Peyer's patch (tissue), 4 donors: ENCODE data around the gene MISP. TPM values are rescaled to one million over a fixed set of nuclear protein-coding genes. Genes with fewer than 3 reads are reported as not detected.

ENCODE experiments used
- DNase-seq, 3 donors: peaks; one replicate each; pipeline ENCODE4 v3.0.0-alpha.2; 2017 to 2019
- H3K27ac ChIP-seq, 4 donors: fragments of 200-600 bp; sonication (generic); one replicate each; pipeline ENCODE4 v1.5.1; 2016 to 2019
- H3K27me3 ChIP-seq, 2 donors: fragments of 200-600 bp; sonication (generic); one replicate each; pipeline ENCODE4 v1.5.1; 2019
- H3K36me3 ChIP-seq, 3 donors: fragments of 200-600 bp; sonication (generic); one replicate each; pipeline ENCODE4 v1.5.1; 2016 to 2019
- H3K4me1 ChIP-seq, 4 donors: fragments of 200-600 bp; sonication (generic); one replicate each; pipeline ENCODE4 v1.5.1; 2016 to 2019
- H3K4me3 ChIP-seq, 4 donors: fragments of 200-600 bp; sonication (generic); 1 replicate in 3 of 4; 2 replicates in 1 of 4; pipeline ENCODE4 v1.5.1; 2016 to 2019; ENCODE audit warnings: mild to moderate bottlenecking in 1 of 4
- H3K9me3 ChIP-seq, 4 donors: fragments of 200-600 bp; sonication (generic); one replicate each; pipeline ENCODE4 v1.5.1; 2016 to 2019; ENCODE audit warnings: mild to moderate bottlenecking in 1 of 4
- CTCF ChIP-seq, 6 experiments: fragments of 450-650 bp in 4 of 6; fragments of 200-600 bp in 2 of 6; sonication (generic) in 1 of 6; IDR thresholded peaks; one replicate each; pipeline ENCODE4 v1.5.1; 2017 to 2019; ENCODE audit warnings: antibody characterized with exemption in 6 of 6, mild to moderate bottlenecking in 3 of 6, moderate library complexity in 1 of 6
- POLR2A ChIP-seq, 2 donors: fragments of 450-650 bp; IDR thresholded peaks; one replicate each; pipeline ENCODE4 v1.5.1; 2017; ENCODE audit warnings: antibody characterized with exemption in 2 of 2, mild to moderate bottlenecking in 2 of 2, moderate library complexity in 2 of 2
- small RNA-seq, 2 donors: library from RNA; depleted of rRNA; stranded (forward); fragments of <200 nt; gene quantifications; one replicate each; pipeline ENCODE3, GENCODE V24; 2016
- total RNA-seq, 4 donors: library from RNA; depleted of rRNA; stranded (reverse); fragments of >200 nt; gene quantifications; one replicate each; pipeline ENCODE4 v1.1.0, GENCODE V29; 2016

The MISP gene
- total RNA-seq, 4 donors from 2014 or later: 116 to 828 (median 637) TPM

DNA sequence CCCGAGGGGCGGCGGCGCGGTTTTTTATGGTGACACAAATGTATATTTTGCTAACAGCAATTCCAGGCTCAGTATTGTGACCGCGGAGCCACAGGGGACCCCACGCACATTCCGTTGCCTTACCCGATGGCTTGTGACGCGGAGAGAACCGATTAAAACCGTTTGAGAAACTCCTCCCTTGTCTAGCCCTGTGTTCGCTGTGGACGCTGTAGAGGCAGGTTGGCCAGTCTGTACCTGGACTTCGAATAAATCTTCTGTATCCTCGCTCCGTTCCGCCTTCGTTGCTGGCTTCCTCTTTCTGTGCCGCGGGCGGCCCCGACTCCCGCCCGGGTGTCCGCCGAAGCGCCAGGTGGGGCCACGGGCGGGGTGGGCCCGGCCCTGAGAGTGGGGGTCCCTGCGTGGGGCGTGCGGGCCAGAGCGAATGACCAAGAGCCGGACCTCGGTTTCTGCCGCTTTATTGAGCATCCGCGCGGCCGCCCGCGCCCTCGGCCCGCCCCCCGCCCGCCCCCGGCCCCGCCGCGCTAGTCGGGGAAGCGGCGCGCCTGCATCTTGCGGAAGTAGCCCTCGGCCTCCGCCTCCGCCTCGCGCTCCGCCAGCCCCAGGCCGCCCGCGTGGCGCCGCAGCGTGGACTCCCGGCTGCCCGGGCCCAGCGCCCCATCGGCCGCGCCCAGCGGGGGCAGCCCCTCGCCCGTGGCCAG, 61.3 kb downstream of the MISP start:
- Histone ChIP-seq H3K4me1 (no peaks in the 10 kb centered on the region), H3K27ac (no peak overlapping the region), H3K27me3 (no peaks in the 10 kb centered on the region), H3K4me3 (no peak overlapping the region), H3K9me3 (no peaks in the 10 kb centered on the region), H3K36me3 (peaks cover 0 to 63% (median 0%) of the 10 kb centered on the region in 3 donors)
- TF ChIP-seq POLR2A (IDR thresholded peaks at IDR 0.05) (no peak), CTCF (IDR thresholded peaks at IDR 0.05) (no peak)
- no peak for DNase-seq

DNA sequence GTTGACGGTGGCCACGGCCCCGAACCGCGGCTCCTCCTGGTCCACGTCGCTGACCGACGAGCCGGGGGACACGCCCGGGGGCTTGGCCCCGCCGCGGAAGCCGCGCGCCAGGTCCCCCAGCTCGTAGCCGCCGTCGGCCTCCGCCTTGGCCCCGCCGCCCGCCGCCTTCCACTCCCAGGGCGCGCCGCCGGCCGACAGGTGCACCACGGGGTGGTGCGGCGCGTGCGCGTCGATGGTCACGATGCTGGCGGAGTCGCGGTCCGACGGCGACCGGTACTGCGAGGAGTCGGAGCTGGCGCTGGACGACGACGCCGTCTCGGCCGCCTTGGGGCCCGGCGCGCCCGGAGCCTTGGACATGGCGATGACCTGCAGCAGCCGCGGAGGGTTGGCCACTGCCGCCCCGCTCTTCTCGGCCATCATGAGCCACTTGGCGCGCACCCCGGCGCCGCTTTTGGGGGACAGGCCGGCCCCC, 61.9 kb downstream of the MISP start:
- no peaks in the 10 kb centered on the region for H3K27me3 ChIP-seq
- H3K36me3 ChIP-seq: peaks cover 0 to 57% (median 0%) of the 10 kb centered on the region in 3 donors
- H3K4me1 ChIP-seq: no peaks in the 10 kb centered on the region
- TF ChIP-seq POLR2A (IDR thresholded peaks at IDR 0.05) (no peak), CTCF (IDR thresholded peaks at IDR 0.05) (no peak)
- no peaks in the 10 kb centered on the region for H3K9me3 ChIP-seq
- no peak overlapping the region for H3K27ac ChIP-seq
- DNase-seq: no peak
- H3K4me3 ChIP-seq: no peak overlapping the region

DNA sequence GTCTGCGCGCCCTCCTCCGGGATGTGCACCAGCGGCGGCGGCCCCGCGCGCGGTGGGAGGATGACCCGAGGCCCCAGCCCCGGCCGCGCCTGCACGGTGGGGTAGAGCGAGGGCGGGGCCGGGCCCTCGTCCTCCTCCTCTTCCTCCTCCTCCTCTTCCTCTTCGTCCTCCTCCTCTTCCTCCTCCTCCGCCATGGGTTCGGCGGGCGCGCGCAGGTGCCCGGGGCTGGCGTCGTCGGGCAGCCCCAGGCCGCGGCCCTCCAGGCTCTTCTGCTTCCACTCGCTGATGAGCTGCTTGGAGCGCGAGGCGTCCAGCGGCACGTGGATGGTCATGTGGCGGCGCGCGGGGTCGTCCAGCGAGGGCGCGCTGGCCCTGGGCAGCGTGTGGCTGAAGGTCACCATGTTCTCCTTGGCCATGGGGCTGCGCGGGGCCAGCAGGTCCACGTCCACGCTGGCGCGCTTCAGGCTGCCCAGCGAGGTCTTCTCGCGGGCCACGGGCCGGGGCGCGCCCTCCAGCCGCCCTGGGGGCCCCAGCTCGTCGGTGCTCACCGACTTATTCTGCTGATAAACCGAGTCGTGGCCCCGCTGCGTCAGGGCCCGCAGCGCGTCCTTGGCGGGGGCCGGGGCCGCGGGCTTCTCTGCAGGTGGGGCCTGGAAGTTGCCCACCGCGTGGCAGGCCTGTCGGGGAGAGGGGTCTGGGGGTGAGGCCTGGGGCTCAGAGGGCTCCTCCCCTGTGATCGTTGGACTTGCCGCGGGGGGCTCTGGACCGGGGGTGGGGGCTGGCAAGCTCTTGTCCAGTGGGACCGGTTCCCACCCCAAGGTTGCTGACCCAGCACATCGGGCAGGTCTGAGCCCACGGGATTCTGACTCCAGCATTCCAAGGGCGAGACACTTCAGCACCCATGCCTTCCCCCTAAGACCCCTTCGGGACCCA, 62.6 kb downstream of the MISP start:
- TF ChIP-seq POLR2A (IDR thresholded peaks at IDR 0.05) (no peak), CTCF (IDR thresholded peaks at IDR 0.05) (no peak)
- H3K27me3 ChIP-seq: no peaks in the 10 kb centered on the region
- peak in 1 of 3 donors; percentile 44 for DNase-seq
- H3K9me3 ChIP-seq: no peaks in the 10 kb centered on the region
- H3K36me3 ChIP-seq: peaks cover 0 to 50% (median 0%) of the 10 kb centered on the region in 3 donors
- no peak overlapping the region for H3K4me3 ChIP-seq
- H3K27ac ChIP-seq: no peak overlapping the region
- no peaks in the 10 kb centered on the region for H3K4me1 ChIP-seq

Small RNA genes lying within 50 kb of the gene (small RNA-seq; reads per million reads assigned to genes)
- 0 reads per million in 2 donors for gene MIR3187

Other genes starting within 250 kb of the MISP start
- 10 to 100 TPM; 11.6 to 35.7 (median 24.2) TPM for gene TPGS1, start 243.6 kb upstream of the MISP start, total RNA-seq
- gene CDC34, start 219.4 kb upstream of the MISP start, total RNA-seq: 10 to 100 TPM; 65.6 to 91.1 (median 75.2) TPM
- gene GZMM, start 207.1 kb upstream of the MISP start, total RNA-seq: 1 to 10 TPM in 2 of 4 donors, not detected in 2; 2.8 to 4.0 TPM
- 100 to 1,000 TPM; 149 to 501 (median 469) TPM for gene BSG, start 178.5 kb upstream of the MISP start, total RNA-seq
- not detected for gene HCN2, start 161.2 kb upstream of the MISP start, total RNA-seq
- 100 to 1,000 TPM in 1 of 4 donors, 10 to 100 TPM in 3; 33.8 to 119 (median 70.5) TPM for gene POLRMT, start 117.6 kb upstream of the MISP start, total RNA-seq
- gene FGF22, start 111.2 kb upstream of the MISP start, total RNA-seq: not detected
- 100 to 1,000 TPM in 3 of 4 donors, 10 to 100 TPM in 1; 83.3 to 119 (median 115) TPM for gene RNF126, start 87.9 kb upstream of the MISP start, total RNA-seq
- gene FSTL3, start 74.7 kb upstream of the MISP start, total RNA-seq: 10 to 100 TPM; 13.8 to 94.9 (median 34.9) TPM
- gene PRSS57, start 55.7 kb upstream of the MISP start, total RNA-seq: not detected
- gene PALM, start 42.2 kb upstream of the MISP start, total RNA-seq: 10 to 100 TPM in 3 of 4 donors, 1 to 10 TPM in 1; 7.5 to 33.8 (median 21.6) TPM
- gene PTBP1, start 46.3 kb downstream of the MISP start, total RNA-seq: 100 to 1,000 TPM; 173 to 436 (median 229) TPM
- not detected for gene PLPPR3, start 70.8 kb downstream of the MISP start, total RNA-seq
- gene AZU1, start 76.7 kb downstream of the MISP start, total RNA-seq: not detected
- gene PRTN3, start 89.9 kb downstream of the MISP start, total RNA-seq: not detected
- gene ELANE, start 101.2 kb downstream of the MISP start, total RNA-seq: not detected
- 100 to 1,000 TPM; 140 to 403 (median 303) TPM for gene CFD, start 108.6 kb downstream of the MISP start, total RNA-seq
- 10 to 100 TPM; 60.2 to 83.6 (median 65.3) TPM for gene MED16, start 142.1 kb downstream of the MISP start, total RNA-seq
- gene RNU6-9, start 142.4 kb downstream of the MISP start, total RNA-seq: not detected
- 10 to 100 TPM; 20.8 to 43.5 (median 34.8) TPM for gene R3HDM4, start 162.1 kb downstream of the MISP start, total RNA-seq
- not detected for gene KISS1R, start 166.2 kb downstream of the MISP start, total RNA-seq
- 10 to 100 TPM in 1 of 4 donors, 1 to 10 TPM in 3; 2.8 to 11.0 (median 4.9) TPM for gene ARID3A, start 174.9 kb downstream of the MISP start, total RNA-seq
- 10 to 100 TPM; 26.4 to 58.8 (median 40.5) TPM for gene WDR18, start 233.2 kb downstream of the MISP start, total RNA-seq
- gene GRIN3B, start 249.3 kb downstream of the MISP start, total RNA-seq: not detected